Activated CD4-positive, alpha-beta T cell treated with anti-CD3 and anti-CD28 coated beads, Interleukin-2, amount 50 U/mL, for 16 hours (primary cell): ENCODE data around the gene FBXO21.
A peak's percentile ranks its signal among the peaks of the same experiment; 100 is the strongest.

ENCODE experiments used
- DNase-seq: peaks from one replicate; pipeline ENCODE4 v3.0.0-alpha.2; 2020

FBXO21 gene

DNA sequence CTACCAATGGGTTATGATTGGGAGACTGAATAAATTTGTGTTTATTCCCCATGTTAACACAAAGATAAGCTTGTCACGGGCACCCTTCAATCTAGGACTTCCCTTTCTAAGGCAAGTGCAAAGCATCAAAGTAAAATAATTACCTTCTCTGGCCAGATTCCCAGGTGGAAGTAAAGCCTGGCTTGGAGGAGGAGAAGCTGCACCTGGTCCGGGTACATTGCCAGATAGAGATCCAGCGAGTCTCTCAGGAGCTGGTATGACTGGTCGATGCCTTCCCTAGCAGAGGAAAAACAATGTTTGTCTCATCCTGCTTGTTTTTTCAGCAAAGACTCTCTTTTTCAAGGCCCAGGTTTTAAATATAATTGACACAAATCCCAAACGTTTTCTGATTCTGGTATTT lies 24.9 kb downstream of the FBXO21 start:
- no peak for DNase-seq

DNA sequence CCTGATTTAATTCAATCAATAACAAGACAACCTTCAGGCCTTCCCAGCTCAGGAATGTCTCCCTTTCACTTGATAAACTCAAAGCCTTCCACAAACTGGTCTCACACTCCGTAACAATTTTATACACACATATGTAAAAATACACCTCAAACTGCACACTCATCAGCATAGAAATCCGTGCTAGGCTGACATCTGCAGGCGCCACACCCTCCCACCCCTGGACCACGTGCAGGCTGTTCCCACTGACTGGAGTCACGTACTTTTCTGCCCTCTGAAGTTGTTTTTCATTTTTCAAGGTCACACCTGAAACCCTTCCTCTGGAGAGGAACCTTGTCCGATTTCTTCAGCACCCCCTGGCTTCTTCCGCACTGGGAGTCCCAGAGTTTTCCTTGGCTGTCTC lies 27.6 kb downstream of the FBXO21 start:
- DNase-seq, result no peak

DNA sequence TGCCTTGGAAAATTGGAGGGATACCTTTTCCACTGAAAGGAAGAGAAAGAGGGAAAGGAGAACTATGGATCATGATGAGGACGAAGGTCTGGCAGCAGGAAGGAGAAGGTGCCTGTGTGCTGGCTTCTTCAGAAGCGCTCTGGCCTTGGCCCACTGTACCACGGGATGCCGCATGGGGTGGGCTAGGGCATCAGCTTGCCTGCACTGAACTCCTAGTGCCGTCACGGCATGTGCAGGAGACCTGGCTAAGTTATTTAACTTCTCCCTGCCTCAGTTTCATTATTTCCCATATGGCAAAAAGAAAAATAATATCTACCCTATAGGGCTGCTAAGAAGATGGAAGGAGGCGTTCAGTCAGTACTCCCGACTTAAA lies 28.1 kb downstream of the FBXO21 start:
- DNase-seq, result no peak

DNA sequence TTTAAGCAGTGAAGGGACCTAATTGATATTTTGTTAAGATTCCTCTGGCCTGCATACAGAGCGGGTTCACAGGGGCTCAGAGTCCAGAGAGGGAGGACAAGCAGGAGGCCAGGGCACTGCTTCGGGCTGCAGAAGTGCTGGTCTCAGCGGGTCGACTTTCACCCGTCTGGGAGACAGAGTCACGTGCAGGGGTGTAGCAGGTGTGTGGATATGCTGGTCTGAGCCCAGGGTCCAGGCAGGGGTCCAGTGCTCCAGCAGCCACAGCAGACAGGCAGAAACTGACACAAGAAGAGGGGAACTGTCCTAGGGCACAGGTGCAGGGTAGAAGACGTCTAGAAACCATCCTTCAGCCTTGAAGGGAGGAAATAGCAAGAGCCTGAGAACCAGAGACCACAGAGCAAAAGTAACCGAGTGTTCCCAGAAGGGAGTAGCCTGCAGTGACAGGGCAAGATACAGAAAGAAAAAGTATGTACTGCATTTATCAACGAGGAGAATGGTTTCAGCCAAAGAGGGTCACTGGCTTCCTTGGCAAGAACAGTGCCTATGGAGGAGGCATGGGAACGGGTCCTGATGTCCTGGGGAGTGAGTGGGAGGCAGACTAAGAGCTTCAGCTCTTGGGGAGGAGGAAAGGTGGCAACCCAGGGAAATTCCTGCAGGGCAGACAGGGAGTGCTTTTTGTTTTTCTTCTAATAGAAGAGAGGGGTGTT lies 28.7 kb downstream of the FBXO21 start:
- no peak for DNase-seq

DNA sequence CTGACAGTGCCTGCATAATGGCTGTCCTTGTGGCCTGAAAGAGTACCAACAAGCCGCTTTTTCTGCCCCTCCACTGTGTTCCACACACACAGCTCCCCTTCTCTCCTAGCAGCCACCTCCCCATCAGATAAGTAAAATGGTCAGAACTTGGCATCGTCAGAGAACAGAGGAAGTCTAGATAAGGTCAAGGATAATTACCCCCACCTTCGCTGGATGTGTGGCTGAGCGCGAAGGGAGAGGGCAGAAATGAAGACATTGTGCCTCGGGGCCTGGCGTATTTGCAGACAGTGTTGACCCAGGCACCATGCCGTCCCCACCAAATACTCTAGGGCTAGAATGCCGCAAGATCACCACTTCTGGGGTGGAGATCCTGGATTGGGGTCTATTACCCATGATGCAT lies 30.6 kb downstream of the FBXO21 start:
- no peak for DNase-seq

DNA sequence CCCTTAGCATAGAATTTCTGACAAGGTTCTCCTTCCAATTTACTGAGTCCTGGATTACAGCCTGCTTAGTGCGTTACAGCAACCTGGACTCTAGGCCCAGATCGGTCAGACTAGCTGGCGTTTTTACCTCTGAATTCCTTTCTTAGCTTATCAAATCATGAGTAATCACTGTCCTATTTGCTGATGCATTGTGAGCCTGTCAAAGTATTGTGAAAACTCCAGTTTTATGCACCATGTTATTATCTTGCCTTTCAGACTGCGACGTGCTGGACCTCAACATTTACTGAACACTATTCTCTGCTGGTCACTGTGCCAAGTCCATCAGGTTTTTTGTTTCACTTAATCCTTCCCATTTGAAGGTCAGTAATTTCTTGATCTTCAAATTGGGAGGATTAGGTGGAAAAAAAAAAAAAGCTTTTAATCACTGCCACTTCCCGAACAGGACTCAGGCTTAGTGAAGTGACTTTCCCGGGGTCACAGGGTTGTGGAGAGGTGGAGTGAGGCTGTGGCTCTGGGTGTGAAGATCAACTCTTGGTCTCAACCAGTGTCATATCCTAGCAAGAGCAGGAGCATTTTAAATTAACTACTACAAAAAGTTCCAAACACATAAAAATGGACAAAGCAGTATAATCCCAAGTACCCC lies 31.2 kb downstream of the FBXO21 start:
- no peak for DNase-seq

DNA sequence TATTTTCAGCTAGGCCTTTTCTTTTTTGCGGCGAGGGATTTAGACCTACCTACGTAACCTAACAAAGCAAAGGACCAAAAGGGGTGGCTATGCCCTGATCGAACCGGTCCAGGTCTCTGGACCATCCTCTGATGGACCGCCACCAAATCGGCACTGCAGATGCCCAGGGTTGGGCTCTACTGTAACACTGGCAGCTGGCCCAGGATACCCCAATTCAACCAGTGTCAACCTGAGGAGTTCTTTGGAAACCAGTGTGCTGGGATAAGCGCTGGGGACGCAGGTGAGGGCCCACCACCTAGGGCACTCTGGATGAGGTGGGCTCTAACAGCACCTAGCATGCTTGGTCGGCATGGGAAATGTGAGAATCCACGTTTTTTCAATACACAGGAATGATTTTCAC lies 32.2 kb downstream of the FBXO21 start:
- DNase-seq, result no peak

DNA sequence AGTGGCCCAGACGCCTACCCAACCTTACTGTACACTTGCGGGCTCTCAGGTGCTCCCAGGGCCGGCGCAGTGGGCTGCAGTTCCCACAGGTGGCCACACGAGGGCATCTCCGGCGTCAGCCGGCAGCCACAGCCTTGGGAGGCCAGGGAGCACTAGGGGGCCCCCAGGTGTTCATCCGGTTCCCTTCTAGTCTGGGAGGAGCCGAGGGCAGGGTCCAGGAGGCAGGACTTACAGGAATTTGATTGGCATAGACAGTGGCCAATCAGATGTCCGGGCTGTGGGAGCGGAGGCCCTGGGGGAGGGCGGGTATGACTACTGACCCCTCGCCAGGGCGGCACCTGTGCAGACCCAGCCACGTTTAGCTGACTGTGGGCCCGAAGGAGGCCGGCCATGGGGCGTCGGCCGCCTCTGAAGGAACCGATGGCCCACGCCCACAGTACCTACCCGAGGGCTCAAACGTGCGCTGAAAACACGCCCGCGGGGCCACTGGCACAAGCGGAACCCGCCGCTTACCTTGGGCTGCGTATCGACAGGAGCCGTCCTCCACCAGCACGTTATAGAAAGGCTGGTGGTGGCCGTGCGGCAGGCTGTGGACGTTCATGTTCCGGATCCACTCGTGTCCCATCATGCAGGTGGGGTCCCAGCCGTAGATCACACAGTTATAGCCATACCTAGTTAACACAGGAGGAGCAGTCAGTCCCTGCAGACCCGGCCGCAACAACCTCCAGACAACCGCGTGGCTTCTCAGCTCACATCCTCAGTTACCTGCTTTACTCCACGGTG lies 34.8 kb downstream of the FBXO21 start:
- DNase-seq, result peak; percentile 81

DNA sequence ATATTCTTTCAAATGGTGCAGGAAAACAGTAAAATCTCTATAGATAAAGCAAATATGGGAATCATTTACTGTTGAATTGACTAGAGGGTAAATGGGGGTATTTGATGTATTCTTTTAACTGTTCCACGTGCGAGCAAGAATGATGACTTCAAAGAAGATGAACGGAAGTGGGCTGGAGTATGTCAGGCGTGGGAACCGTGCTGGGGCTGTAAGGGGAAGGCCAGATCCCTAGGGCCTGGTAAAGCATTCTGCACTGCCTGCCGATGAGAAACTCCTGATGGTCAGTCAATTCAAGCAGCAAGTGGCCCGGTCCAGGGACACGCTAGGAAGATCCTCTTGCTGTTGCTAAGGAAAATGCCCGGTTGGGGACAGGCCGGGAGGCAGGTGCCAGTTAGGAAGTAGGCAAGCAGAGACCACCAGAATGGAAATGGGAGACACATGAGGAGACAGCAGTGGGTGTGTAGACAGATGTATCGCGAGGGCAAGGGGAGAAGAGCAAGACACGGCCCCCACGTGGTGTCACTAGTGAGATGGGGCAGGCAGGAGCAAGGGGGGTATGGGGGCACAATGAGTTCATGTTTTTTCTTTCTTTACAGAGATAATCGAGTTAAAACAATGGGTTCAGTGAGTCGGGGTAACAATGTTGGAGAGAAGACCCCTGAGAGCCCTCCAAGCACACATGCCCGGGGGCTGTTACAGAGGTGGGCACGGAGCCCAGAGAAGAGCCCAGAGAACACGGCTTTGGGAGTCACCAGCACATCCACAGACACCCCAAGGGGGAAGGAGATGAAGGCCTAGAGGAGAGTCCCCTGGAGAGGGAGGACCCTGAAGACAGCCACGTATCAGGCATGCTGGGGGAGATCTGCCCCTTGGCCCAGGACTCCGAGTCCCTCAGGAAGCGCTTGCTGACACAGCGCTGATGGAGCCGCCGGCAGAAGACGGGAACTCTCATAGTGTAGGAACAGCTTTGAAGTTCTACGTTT lies 37.2 kb downstream of the FBXO21 start:
- DNase-seq, result no peak

DNA sequence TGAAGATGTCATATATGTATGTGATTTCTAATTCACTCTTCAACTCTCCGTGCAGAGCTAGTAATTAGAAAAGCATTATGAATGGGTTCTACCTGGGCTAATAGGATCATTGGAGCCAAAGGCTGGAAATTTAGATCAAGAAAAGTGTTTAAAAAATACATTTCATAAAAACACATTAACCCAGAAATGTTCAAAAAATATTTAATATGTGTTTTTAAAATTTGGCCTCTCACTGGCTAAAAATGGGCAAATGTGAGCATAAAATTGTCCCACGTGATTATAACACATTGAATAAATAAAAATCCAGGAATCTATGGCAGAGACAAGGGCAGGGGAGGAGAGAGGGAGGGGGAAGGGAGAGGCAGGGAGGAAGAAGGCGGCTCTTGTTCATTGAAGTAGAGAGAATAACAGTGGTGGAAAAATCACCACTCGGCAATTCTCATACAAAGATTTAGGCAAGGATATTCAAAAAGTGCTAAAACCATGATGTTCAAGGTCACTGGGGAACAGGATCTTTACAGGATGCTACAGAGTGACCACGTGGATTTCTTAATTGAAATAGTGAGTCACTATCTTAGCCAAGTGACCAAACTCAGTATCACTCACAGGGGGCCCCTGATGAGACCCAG lies 38.8 kb downstream of the FBXO21 start:
- no peak for DNase-seq

DNA sequence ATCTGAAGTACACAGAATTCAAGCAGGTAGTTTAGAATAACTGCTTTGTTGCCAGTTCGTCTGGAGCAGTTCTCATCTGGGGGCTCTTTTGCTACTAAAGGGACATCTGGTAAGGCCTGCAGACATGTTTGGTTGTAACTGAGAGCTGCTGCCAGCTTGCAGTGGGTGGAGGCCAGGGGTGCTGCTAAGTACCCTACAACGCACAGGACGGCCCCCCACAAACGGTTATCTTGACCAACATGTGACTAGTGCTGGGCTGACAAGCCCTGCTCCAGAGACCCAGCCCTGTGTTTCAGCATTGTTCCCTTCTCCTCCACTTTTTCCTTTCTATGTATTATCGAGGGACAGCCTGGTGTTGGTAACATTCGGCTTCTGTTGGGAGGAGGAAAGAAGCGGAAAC lies 40.8 kb downstream of the FBXO21 start:
- DNase-seq, result no peak

DNA sequence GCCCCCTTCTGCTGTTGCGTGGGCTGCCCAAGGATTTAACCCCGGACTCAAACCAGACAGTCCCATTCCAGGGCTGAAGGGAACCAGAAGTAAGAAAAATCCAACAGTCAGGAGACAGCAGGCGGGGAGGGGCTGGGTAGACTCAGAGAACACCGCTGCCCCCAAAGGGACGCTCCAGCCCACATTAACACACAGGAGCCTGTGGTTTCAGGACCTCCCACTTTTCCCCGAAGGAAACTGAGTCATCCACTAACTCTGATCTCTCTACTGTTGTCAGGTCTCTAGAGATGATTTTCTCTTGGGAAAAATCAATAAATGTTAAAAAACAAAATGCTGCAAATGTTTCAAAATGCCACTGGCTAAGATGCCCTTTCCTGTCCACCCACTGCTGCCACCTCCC lies 41.6 kb downstream of the FBXO21 start:
- DNase-seq, result peak; percentile 30

DNA sequence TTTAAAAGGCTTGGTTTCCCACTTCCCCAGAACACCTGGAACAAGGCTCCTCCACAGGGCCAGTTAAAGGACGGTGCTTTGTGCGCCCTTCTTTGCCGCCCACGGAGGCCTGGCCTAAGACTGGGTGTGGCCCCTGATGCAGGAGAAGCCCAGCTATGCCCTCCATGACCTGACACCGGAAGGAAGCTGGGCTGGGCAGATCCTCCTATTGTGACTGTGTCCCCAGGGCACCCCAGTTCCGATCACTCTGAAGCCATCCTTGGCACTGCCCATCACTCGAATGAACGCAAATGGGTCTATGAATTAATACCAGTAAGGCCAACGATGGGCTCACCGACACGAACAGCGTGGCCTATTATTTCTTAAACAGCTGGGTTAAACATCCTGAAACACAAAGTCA lies 42.6 kb downstream of the FBXO21 start:
- DNase-seq, result no peak

DNA sequence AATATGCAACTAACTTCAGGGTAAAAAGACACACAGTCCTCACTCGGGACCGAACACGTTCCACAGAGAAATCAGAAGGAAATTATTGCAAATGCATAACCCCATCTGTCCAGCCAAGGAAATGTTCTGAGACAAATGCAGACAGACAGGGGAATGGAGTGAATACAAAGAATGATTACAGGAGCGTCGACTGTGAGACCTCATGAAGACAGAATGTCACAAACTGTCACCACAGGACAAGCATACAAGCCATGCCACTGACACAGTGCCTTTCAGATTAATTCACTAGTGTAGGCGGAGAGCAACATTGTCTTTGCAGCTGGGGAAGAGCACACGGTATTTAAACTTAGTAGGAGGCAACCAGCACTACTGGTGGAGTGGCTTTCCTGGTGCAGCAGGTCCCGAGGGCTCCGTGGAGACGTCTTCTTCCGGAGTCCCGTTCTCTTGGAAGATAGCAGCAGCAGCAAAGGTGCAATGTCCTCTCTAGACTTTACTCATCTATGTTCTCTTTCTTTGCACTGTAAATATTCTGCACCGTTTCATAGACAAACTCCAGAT lies 44.6 kb downstream of the FBXO21 start:
- no peak for DNase-seq

DNA sequence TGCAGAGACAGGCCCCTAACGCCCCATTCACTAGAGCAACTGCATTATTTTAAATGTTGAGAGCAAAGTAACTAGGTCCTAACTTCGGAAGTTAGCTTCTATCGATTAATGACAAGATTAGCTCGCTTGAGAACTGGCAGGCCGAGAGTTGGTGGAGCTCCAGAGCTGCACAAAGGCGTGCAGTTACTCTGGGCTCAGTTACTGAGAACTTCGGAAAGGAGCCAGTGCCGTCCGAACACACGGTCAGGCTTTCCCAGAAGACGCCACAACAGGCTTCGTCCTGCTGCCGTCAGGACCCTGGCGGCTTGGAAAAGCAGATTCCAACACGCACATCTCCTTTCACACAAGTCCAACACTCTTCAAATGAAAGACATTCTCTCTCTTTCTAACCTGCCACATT lies 45.7 kb downstream of the FBXO21 start:
- DNase-seq, result no peak

DNA sequence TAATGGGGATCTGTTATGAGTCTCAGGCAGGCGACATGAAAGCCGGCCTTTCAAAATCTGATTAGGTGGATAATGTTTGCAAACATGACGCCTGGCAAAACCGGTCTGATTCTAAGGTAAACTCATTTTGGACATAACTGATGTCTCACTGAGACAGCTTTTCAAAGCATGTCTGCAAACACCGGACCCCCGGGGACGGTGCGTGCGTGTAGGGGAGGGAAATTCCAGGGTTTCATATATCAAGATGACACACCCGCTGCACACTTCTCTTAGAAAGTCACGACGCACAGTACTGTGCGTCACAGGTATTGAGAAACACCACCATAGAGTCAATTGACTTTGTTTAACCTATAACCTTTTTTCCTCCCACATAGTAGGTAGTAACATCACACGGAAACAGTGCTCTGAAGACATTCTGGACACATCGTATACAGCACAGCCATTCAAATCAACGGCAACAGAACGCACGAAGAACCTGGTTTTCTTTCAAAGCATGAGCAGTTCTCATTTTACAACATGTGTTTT lies 47.2 kb downstream of the FBXO21 start:
- no peak for DNase-seq

DNA sequence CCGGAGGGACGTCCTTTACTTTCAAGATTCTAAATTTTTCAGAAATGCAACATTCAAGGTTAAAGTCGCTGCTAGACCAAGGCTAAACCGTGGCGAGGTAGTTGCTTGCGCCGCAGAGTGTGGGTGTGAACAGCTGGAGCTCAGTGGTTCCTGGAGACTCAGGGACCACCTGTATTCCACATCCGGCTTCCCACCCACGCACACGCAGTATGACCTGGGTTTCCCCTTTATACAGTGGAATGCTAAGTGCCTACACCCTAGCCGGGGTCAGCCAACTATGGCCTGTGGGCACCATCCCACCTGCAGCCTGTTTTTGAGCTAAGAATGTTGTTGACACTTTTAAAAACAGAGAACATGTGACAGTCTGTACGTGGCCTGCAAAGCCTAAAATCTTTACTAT lies 48.2 kb downstream of the FBXO21 start:
- no peak for DNase-seq

DNA sequence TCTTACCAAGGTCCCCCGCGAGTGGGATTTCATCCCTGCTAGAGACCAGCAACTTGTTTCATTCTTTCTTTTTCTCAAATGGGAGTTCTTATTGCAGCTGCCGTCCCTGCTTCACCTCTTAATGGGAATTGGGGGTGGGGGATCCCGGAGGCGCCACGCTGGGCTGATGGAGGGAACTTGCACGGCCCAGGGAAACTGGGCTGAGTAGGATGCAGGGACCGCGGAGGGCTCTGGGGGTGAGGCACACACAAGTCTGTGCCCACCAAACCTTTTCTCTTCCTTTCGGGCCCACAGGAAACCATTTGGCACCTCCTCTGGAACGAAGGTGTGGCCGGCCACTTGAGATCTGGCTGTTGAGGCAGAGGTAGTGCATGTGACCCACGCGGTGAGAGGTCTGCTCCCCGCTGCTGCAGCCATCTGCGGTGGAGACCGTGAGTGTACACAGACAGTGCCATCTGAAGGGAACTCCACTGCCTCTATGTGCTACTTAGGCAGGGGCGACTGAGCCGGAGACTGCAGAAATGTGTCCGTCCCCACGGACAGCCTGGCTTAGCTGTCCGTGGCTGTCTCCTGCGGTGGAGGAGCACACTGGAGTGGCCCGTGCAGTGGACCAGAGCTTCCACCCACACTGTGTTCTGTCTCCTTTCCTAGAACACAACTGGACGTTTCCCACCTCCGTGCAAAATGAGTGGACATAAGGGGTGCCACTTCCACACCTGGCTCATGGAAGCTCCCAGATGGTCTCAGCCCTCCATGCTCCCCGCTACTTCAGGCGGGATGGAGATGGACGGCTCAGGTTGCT lies 49.0 kb downstream of the FBXO21 start:
- no peak for DNase-seq

DNA sequence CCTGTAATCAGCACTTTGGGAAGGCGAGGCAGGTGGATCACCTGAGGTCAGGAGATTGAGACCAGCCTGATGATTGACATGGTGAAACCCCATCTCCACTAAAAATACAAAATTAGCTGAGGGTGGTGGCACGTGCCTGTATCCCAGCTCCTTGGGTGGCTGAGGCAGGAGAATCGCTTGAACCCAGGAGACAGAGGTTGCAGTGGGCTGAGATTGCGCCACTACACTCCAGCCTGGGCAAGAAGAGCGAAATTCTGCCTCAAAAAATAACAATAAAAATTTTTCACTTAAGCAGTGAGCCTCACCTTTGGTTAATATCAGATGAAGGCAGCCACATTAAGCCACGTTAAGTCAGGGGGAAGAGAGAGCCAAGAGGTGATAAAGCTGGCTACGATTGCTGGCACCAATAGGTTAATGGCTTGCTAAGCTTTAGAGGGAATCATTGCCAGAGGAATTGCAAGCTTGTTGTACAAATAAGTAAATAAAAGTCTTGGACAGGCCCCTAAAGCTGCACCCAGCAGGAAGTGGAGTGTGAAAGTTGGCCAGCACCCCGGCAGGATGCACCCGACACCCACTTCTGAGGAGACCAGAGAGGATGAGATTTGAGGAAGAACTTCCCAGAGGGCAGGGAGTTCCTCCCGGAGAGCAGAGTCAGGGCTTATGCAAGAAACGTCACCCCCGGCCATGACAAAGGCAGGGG lies 49.7 kb downstream of the FBXO21 start:
- no peak for DNase-seq

DNA sequence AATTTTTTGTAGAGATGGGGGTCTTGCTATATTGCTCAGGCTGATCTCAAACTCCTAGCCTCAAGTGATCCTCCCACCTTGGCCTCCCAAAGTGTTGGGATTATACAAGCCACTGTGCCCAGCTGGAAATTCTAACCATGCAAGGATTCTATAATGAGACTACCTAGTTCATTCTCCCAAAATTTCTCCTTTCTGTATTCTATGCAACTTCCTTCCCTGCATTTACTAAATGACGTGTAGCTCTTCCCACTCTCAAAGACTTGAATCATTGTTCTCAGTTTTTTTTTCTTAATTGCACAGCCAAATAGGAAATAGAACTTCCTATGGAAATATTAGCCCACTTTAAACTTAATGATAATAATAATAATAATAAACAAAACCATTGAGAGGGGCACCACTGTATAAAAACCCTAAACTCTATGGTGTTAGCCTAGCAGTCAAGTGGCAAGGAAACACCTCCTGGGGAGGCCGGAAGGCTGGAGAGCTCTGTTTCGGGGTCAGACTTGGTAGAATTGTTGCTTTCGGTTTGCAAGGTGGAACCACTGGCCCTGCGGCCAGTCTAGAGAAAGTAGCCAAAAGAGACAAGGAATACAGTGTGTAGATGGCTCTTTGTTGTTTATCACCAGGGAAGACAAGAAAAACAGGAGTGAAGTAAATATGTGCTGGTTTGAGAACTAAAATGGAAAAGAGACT lies 51.1 kb downstream of the FBXO21 start:
- no peak for DNase-seq
